Measurements from ENCODE around the gene URB2. TPM values are rescaled to one million over a fixed set of nuclear protein-coding genes. Genes with fewer than 3 reads are reported as not detected.

Gene URB2
- total and polyA plus RNA-seq, 4 donors: 1.2 to 10.5 (median 6.2) TPM

GRCh38 chr1:229665912-229666558 lies 40.0 kb downstream of the URB2 start:
- no peaks in the 10 kb centered on the region for H3K4me1 ChIP-seq (ENCODE audit: control insufficient read depth in 4 of 4, insufficient read depth in 4 of 4, low read length in 3 of 4)
- TF ChIP-seq ATF3 (IDR thresholded peaks at IDR 0.05) (no peak), MAX (IDR thresholded peaks at IDR 0.05) (no peak), FOXA1 (IDR thresholded peaks at IDR 0.05) (no peak)
- no peak overlapping the region for H3K27ac ChIP-seq (ENCODE audit: low read depth in 1 of 2, low read length in 2 of 2)
- no peak overlapping the region for H3K9ac ChIP-seq (ENCODE audit: low read depth in 1 of 2, low read length in 2 of 2)
- no peaks in the 10 kb centered on the region for H3K9me3 ChIP-seq (ENCODE audit: control insufficient read depth in 4 of 4, low read length in 3 of 4)
- DNase-seq (ENCODE audit: low spot score): no peak
- 93% methylated on average over 7 of the region's 7 CpGs for WGBS
- H3K27me3 ChIP-seq (ENCODE audit: control insufficient read depth in 4 of 4, insufficient read depth in 4 of 4, low read length in 3 of 4): no peaks in the 10 kb centered on the region
- no peaks in the 10 kb centered on the region for H3K36me3 ChIP-seq (ENCODE audit: control insufficient read depth in 4 of 4, insufficient read depth in 3 of 4, low read depth in 1 of 4, low read length in 3 of 4)
- H3K4me3 ChIP-seq (ENCODE audit: low read depth in 1 of 3, low read length in 3 of 3): no peak overlapping the region

- no peaks in the 10 kb centered on the region for H3K36me3 ChIP-seq (ENCODE audit: control insufficient read depth in 4 of 4, insufficient read depth in 3 of 4, low read depth in 1 of 4, low read length in 3 of 4)
- no peak for DNase-seq (ENCODE audit: low spot score)
- no peak overlapping the region for H3K27ac ChIP-seq (ENCODE audit: low read depth in 1 of 2, low read length in 2 of 2)
- H3K9ac ChIP-seq (ENCODE audit: low read depth in 1 of 2, low read length in 2 of 2): no peak overlapping the region
- H3K9me3 ChIP-seq (ENCODE audit: control insufficient read depth in 4 of 4, low read length in 3 of 4): no peaks in the 10 kb centered on the region
- H3K4me1 ChIP-seq (ENCODE audit: control insufficient read depth in 4 of 4, insufficient read depth in 4 of 4, low read length in 3 of 4): no peaks in the 10 kb centered on the region
- 96% methylated on average over 4 of the region's 4 CpGs for whole genome bisulfite sequencing
- no peak overlapping the region for H3K4me3 ChIP-seq (ENCODE audit: low read depth in 1 of 3, low read length in 3 of 3)
- H3K27me3 ChIP-seq (ENCODE audit: control insufficient read depth in 4 of 4, insufficient read depth in 4 of 4, low read length in 3 of 4): no peaks in the 10 kb centered on the region
- TF ChIP-seq RAD21 (IDR thresholded peaks at IDR 0.05) (no peak), FOXA2 (IDR thresholded peaks at IDR 0.05) (no peak), GABPA (IDR thresholded peaks at IDR 0.05 in 1 of 2, conservative IDR thresholded peaks at IDR 0.05 in 1 of 2) (no peak), CTCF (IDR thresholded peaks at IDR 0.05; ENCODE audit: low read depth, low read length, missing input control) (no peak), ZBTB33 (IDR thresholded peaks at IDR 0.05) (no peak)
Observed at GRCh38 chr1:229666585-229666984, 40.5 kb downstream of the URB2 start.

- TF ChIP-seq HNF4G (IDR thresholded peaks at IDR 0.05) (no peak), HNF4A (conservative IDR thresholded peaks at IDR 0.05) (peak in 1 of 2 donors; percentile 33)
- H3K36me3 ChIP-seq (ENCODE audit: control insufficient read depth in 4 of 4, insufficient read depth in 3 of 4, low read depth in 1 of 4, low read length in 3 of 4): no peaks in the 10 kb centered on the region
- DNase-seq (ENCODE audit: low spot score): no peak
- H3K9me3 ChIP-seq (ENCODE audit: control insufficient read depth in 4 of 4, low read length in 3 of 4): no peaks in the 10 kb centered on the region
- no peak overlapping the region for H3K27ac ChIP-seq (ENCODE audit: low read depth in 1 of 2, low read length in 2 of 2)
- no peak overlapping the region for H3K4me3 ChIP-seq (ENCODE audit: low read depth in 1 of 3, low read length in 3 of 3)
- no peak overlapping the region for H3K9ac ChIP-seq (ENCODE audit: low read depth in 1 of 2, low read length in 2 of 2)
- WGBS: 65% methylated on average over 4 of the region's 4 CpGs
- H3K27me3 ChIP-seq (ENCODE audit: control insufficient read depth in 4 of 4, insufficient read depth in 4 of 4, low read length in 3 of 4): no peaks in the 10 kb centered on the region
- H3K4me1 ChIP-seq (ENCODE audit: control insufficient read depth in 4 of 4, insufficient read depth in 4 of 4, low read length in 3 of 4): no peaks in the 10 kb centered on the region
Observed at GRCh38 chr1:229669333-229669732, 43.3 kb downstream of the URB2 start.

Measured in liver (tissue), 9 donors.